GM18951 (cell line): ENCODE results near the gene TMEM81.

Source experiments
- POLR2A ChIP-seq: IDR thresholded peaks from 4 replicates; pipeline ENCODE4 v1.6.1; 2011; ENCODE audit warnings: mild to moderate bottlenecking; ENCODE audit not compliant: insufficient read length, insufficient read depth; ENCODE audit errors: extremely low read depth
- in situ Hi-C: fragments of 300-500 bp; cut with MboI; formaldehyde crosslinking; loops from one replicate; pipeline ENCODE4 v1.12.0; 2022; ENCODE audit warnings: low sequenced_read_pairs, mixed read lengths, inconsistent platforms; ENCODE audit not compliant: unreplicated experiment

TMEM81 gene

DNA sequence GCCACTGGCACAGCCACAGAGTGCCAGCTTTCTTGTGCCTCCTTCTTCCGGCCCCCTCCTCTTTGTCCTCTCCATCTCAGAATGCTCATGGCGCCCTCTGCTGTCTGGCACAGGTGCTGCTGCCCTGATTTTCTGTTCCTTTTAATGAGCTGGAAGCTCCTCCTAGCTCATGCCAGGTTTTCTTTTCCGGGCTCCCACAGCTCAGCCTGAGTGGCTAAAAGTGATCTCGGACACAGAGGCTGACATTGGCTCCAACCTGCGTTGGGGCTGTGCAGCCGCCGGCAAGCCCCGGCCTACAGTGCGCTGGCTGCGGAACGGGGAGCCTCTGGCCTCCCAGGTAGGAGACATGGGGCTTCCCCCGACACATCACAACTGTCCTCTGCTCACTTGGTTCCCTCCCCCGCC is 22.6 kb downstream of the TMEM81 start:
- in situ Hi-C loops: no loop called here
- no peak for TF ChIP-seq POLR2A

DNA sequence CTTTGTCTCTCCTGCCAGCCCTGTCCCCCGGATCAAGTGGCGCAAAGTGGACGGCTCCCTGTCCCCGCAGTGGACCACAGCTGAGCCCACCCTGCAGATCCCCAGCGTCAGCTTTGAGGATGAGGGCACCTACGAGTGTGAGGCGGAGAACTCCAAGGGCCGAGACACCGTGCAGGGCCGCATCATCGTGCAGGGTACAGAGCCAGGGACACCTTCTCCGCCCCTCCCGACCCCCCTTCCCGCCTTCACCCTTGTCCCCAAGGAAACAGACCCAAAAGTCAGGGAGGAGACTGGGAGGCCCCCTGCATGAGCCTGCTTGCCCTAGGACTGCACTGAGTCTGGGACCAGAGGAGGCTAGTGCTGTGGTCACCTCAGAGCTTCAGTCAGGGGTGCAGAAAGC is 23.0 kb downstream of the TMEM81 start:
- in situ Hi-C loops: no loop called here
- TF ChIP-seq POLR2A: no peak

DNA sequence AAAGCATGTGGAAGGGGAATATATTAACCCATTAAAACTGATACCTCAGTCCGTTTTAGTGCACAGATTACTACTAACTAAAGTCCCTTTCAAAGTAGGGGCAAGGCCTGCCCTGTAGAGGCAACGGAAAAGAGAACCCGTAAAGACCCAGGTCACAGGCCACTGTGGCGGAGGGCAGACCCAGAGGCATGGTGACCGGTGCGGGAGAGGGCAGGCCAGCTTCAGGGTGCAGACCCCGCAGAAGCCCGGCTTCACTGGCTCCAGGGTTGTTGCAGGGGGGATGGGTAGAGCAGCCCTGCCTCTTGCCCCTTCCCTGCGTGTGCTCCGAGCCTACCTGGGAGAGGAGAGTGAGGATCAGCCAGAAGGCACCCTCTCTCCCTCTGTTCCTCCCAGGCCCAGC is 23.5 kb downstream of the TMEM81 start:
- TF ChIP-seq POLR2A: no peak
- in situ Hi-C loops: no loop called here

DNA sequence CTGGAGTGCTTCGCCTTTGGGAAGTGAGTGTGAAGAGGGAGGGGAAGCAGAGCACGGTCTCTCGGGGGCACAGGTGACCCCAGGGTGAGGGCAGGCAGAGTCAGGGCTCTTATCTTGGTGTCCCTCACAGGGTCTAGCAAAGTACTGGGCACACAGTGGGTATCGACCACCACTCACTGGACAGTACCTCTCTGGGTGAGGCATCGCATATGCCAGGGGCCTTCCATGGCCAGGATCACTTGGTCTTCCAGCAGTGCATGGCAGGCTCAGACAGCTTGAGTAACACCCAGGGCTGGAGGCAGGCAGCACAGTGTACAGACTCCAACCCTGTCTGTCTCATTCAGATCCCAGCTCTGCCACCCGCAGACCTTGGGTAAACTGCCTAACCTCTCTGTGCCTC is 24.6 kb downstream of the TMEM81 start:
- in situ Hi-C loops: no loop called here
- no peak for TF ChIP-seq POLR2A

DNA sequence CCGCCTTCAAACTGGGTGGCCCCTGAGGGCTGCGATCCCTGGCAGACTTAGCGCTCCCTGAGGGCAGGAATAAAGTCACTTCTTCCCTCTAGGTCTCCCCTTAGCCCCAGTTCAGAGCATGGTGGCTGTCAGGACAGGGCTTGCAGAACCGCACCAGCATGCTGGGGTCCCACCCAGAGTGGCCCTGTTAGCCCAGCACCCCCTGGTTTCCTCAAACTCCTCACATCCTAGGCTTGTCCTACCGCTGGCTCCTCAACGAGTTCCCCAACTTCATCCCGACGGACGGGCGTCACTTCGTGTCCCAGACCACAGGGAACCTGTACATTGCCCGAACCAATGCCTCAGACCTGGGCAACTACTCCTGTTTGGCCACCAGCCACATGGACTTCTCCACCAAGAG is 25.4 kb downstream of the TMEM81 start:
- no peak for TF ChIP-seq POLR2A
- in situ Hi-C loops: no loop called here

DNA sequence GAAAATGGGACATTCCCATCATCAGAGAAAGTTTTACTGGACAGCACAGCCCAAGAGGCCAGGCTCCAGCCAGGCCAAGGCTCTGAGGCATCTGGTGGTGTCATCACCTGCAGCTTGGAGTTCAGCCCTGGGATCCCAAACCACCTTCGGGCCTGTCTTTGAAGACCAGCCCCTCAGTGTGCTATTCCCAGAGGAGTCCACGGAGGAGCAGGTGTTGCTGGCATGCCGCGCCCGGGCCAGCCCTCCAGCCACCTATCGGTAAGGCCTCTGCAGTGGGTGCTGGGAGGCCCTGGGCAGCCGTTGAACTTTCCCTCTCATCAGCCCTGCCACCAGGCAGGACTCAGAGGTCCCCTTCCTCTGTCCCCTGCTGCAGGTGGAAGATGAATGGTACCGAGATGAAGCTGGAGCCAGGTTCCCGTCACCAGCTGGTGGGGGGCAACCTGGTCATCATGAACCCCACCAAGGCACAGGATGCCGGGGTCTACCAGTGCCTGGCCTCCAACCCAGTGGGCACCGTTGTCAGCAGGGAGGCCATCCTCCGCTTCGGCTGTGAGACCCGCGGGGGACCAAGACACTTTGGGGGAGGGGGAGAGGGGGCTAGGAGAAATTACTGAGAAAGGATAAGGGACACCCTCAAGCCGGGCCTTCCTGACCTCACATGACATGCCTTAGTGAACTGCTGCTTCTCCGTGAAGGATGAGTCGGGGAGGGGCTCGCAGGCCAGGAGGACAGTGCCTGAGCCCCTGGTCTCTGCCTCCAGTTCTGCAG is 26.3 kb downstream of the TMEM81 start:
- in situ Hi-C loops: no loop called here

DNA sequence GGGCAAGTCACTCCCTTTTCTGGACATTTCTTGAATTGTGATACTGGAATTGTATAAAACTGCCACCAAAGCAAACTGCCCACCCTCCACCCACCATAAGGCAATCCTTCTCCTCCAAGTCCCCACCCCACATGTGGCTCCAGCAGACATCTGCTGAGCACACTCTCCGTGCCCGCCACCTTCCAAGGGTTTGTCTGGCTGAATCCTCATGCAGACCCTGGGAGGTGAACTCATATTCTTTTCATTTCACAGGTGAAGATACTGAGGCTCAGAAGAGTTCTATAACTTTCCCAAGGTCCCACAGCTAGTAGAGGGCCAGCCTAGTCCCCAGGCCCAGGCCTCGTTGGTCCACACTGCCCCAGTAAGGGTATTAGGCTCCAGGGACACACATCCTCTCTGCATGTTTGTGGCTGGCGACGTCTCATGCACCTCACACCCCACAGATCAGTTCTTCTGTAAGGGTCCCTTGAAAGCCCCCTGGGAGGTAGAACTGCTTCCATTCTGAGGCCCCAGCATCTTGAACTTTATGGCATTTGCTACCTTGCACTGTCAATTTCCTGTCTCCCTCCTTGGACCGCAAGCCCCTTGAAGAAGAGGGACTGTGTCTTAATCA is 27.2 kb downstream of the TMEM81 start:
- in situ Hi-C loops: no loop called here
- TF ChIP-seq POLR2A: no peak

More for the DNA sequence above, 26.3 kb downstream of the TMEM81 start:
- TF ChIP-seq POLR2A: no peak

DNA sequence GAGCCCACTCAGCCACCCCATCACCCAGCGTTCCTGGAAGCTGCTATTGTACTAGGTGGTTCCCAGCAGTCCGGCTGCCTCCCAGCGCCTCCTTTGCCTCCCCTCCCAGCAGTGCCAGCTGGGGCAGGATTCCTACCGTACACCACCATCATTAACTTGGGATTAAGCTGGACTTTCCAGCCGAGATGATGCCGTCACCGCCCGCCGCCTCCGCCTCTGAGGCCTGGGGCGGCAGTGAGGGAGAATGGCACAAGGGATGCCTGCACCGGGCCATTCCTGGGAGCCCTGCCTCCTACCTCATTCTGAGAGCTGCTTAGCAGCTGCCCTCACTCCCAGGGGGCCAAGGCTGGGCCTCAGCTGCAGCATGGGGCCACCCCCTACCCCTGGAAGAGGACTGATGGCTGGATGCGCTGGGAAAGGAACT is 28.1 kb downstream of the TMEM81 start:
- in situ Hi-C loops: no loop called here
- TF ChIP-seq POLR2A: no peak

DNA sequence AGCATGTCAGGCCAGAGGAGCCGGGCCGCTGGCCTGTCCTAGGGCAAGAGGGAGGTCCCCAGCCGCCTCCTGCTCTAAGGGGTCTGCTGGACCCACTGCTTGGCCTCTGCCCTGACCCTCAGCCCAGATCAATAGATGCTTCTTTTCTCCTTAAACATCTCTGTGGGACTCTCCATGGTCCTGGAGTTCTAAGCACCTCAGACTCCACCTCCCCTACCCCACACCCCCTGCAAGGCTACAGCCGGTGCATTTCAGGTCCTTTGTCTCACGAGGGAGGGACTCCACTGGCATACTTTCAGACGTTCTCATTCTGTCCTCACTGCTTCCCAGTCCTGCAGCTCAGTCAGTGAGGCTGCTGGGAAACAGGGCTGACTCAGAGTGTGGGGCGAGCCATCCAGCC is 30.2 kb downstream of the TMEM81 start:
- TF ChIP-seq POLR2A: no peak
- in situ Hi-C loops: no loop called here

DNA sequence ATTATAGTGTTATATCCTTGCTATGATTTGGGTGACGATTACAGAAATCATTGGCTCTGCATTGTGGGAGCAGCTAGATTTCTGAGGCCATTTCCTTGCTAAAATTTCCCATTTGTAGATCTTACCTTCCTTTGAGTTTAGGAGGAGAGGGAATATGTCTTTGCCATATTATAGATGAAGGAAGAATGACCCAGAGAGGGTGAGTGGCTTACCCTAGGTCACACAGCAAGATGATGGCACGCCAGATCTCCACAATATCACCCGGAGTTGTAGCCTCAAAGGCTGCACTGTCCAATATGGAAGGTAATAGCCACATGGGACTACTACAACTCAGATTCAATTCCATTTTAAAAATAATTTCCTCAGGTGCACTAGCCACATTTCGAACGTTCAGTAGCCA is 31.0 kb downstream of the TMEM81 start:
- in situ Hi-C loops: no loop called here
- no peak for TF ChIP-seq POLR2A

DNA sequence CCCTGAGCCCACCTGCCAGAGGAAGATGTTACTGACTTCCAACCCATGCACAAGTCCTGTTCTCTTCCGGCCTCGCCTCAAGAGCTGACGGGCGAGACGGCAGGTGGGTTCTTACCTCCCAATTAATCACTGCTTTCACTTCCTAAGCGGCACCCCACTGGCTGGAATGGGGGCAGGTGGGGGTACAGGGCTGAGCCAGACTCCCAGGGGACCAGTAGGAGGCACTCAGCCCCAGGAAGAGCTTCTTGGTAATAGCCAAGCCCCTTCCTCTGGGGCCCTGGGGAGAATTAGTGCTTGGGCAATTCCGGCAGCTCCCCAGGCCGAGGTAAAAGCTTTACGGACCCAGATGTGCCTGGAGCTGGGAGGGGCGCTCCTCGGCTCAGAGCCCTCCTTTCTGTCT is 31.6 kb downstream of the TMEM81 start:
- in situ Hi-C loops: no loop called here
- TF ChIP-seq POLR2A: no peak

DNA sequence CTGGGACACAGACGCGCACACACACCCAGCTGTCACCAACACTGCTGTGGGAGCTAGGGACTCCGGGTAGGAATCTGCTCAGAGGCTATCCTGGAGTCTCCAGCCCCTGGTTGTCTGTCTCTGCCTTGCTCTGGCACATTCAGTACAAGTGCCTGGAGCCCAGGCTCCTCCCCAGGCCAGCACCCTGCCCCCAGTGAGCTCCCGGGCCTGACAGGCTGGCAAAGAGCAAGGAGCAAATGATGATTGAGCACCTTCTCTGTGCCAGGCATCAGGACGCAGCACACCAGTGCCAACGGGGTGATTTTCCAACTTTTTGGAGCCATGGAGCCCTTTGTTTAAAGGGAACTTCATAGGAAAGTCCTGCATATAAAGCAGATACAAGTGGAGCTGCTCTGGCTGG is 34.8 kb downstream of the TMEM81 start:
- no peak for TF ChIP-seq POLR2A
- in situ Hi-C loops: no loop called here

DNA sequence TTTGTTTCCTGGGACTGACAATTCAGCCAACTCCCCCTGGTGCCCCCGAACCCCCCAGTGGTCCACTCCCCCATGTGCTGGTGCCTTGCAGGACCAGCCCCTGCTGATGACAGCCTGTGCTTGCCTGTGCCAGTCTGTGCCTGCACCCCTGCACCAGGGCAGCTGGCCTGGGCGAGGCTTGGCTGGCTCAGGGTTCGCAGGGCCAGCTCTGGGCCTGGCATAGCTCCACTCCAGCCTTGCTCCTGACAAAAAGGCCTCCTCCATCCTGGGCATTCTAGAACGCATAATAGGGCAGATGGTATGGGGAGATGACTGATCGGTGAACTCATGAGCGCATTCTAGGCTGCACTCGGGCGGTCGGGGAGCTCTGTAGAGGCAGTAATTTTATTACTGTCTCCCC is 35.9 kb downstream of the TMEM81 start:
- in situ Hi-C loops: no loop called here
- TF ChIP-seq POLR2A: no peak

DNA sequence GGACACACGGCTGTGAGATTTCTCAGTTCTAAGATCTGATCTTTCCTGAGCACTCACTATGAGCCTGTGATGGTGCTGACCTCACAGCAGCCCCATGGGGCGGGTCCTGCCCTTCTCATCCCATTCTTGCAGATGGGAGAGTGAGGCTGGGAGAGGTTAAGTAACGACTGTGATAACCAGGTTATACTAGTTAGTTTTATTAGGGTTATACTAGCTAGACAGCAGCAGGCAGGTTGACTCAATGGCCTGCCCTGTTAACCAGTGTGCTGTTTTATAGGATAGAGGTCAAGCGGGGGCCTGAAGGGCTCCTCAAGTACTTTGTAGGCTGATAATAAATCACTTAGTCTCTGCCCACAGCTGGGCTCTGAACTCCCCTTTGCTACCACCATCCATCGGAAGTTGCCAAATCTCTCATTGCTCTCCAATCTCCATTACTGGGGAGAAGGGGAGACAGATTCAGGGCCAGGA is 36.5 kb downstream of the TMEM81 start:
- in situ Hi-C loops: no loop called here
- no peak for TF ChIP-seq POLR2A
